HG02885 (cell line): ENCODE measurements around the gene ESR1.
A peak's percentile ranks its signal among the peaks of the same experiment; 100 is the strongest.
"Not testable (repeated sequence)": the region's sequence is repeated elsewhere in the genome, so short reads cannot be mapped to it uniquely, and the experiment has no call there.

Experiments
- ATAC-seq: cut with Tn5 transposase; IDR thresholded peaks from one replicate; pipeline ENCODE4 v1.9.1; 2021; ENCODE audit warnings: mild to moderate bottlenecking; ENCODE audit not compliant: unreplicated experiment, poor library complexity

Gene ESR1

DNA sequence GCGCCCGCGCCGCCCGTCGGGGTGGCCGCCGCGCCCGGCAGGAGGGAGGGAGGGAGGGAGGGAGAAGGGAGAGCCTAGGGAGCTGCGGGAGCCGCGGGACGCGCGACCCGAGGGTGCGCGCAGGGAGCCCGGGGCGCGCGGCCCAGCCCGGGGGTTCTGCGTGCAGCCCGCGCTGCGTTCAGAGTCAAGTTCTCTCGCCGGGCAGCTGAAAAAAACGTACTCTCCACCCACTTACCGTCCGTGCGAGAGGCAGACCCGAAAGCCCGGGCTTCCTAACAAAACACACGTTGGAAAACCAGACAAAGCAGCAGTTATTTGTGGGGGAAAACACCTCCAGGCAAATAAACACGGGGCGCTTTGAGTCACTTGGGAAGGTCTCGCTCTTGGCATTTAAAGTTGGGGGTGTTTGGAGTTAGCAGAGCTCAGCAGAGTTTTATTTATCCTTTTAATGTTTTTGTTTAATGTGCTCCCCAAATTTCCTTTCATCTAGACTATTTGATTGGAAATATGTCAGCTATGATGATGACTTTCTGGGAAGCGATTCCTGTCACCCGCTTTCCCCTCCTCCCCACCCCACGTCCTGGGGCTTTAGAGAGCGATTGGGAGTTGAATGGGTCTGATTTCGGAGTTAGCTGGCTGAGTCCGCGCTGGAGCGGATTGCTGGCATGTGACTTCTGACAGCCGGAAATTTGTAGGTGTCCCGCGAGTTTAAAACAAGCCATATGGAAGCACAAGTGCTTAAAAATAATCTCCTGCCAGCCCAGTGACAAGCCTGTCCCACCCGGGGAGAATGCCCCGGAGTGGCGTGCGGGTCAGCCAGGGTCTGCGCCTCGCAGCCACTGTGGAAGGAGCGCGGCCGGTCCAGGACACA lies 1.1 kb downstream of the ESR1 start:
- ATAC-seq = peak; percentile 20

DNA sequence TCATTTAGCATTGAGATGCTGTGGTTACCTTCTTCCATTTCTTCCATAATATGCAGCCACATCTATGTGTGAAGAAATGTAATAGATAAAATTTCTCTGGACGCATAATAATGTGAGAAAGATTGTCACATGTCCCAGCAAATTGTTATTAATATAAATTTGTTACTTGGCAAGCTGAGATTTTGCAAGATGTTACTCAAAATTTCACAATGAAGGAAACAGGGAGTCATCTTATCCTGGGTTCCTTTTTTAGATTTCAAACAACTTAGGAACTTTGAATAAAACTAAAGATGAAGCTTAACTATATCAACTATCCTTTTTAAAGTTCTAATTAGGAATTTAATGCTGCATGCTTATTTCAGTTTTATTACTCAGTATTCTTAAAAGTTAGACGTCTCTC lies 3.6 kb downstream of the ESR1 start:
- ATAC-seq = no peak

DNA sequence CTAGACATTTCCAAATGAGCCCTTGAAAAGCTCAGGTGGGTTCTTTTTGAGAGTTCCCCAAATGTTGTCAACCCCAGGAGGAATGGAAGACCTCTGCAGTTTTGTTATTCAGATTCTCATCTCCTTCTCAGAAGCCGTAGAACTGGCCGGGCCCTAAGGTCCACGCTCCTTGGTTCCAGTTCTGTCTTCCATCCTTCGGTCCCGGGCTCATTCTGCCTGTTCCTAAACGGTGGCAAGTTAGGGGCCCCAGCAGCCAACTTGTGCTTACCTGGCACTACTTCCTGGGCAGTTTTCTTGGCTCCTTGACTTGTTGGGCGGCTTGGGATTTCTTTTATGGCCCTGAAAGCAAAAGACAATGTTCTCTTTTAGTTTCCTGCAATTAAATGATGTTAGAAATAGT lies 6.4 kb downstream of the ESR1 start:
- ATAC-seq = no peak

DNA sequence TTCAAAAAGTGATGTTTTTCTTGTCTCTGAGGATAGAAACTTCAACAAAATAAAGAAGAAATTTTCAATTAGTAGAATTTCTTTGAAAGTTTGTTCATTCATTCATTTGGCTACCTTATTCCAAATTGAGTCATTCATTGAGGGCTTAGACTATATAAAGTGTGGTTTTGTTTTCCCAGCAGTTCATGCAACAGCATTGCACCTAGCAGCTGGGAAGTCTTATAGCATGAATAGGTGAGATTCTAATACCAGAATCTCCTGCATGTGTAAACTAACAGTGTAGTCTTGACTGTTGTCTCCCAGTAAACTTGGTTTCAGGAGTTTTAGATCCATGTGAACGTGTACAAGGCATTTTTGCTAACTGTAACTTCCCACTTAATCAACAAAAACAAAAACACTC lies 7.1 kb downstream of the ESR1 start:
- no peak for ATAC-seq

DNA sequence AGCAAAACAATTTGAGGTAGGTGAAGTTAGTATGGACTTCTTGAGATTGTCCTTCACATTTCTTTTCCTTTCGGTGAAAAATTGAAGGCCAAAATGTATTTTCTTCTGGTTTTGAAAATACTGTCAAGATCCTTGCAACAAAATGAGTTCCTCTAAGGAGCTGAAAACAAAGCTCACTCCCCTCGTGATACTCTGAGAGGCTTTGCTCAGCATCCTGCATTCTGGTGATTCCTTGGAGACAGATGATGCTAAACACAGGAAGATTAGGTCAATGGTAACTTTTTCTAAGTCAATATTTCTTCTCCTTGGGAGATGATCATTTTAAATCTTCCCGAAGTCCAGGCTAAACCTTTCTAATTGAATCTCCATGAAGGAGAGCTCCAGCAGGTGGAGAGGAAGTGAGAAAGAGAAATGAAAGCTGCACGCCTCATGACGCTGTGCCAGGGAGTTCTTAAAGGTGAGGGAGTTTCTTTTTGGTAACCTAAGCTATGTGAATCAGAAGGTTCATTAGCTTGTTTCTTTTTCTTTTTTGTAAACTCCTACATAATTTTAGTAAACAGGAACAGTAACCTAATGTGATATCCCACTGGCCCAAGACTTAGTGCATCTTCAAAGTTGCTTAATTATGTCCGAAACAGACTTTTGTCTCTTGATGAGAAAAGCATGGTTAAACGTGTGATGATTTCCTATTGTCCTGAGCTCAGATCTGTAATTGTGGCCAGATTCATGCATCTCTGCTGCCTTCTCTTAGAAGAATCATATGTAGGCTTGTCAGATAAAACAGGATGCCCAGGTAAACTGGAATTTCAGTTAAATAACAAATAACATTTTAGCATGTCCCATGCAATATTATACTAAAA lies 15.0 kb downstream of the ESR1 start:
- ATAC-seq = peak; percentile 97

DNA sequence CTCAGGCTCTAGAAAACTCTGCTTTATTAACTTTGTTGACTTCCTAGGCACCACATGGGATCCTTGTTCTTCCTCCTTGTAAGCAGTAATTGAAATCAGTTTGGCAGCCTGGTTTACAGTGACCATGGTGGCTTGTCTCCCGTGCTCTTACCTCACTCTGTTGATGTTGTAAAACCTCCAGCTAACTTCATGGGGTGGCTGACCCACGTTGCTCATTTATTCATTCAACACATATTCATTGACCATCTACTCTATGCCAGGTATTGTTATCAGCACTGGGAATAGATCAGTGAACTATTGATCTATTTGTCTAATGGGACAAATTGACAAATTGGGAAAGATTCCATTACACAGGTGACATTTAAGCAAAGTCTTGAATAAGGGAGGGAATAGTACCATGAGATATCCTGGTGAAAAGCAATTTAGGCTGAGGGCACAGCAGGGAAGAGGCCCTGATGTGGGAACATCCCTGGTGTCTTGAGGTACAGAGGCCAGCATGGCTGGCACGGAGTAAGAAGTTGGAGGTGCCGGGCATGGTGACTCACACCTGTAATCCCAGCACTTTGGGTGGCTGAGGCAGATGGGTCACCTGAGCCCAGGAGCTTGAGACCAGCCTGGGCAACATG lies 19.1 kb downstream of the ESR1 start:
- ATAC-seq = no peak

DNA sequence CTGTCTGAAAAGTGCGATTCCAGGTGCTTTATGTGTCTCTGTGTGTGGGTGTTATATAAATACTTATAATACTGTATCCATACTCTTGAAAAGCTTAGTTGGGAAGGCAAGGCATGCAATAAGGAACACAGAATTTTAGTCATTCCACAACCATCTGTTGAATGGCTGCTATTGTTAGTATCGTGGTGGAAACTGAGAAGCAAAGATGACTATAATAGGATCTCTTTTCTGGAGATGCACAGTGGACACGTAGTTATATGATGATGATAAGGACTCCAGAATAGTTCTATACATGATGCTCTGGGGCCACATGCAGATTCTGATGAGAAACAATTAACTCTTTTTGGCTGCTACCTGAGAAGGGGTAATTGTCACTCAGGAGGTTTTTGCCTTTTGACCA lies 25.2 kb downstream of the ESR1 start:
- ATAC-seq = no peak

DNA sequence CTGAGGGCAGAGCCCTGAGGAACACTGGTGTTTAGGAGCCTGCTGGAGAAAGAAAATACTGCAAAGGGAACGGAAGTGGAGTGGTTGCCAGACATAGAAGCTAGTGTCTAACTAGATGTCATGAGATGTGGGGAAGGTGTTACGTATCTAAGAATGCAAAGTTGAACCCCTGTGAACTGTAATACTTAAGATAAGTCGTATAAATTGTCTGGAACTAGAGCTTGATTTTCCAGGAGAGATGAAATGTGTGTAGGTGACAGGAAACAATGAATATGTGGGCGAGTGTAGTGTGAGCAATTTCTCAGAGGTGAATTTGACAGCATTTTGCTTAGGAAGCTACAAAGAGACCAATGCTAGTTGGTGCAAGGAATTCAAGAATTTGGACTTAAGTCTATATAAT lies 27.9 kb downstream of the ESR1 start:
- ATAC-seq = no peak

DNA sequence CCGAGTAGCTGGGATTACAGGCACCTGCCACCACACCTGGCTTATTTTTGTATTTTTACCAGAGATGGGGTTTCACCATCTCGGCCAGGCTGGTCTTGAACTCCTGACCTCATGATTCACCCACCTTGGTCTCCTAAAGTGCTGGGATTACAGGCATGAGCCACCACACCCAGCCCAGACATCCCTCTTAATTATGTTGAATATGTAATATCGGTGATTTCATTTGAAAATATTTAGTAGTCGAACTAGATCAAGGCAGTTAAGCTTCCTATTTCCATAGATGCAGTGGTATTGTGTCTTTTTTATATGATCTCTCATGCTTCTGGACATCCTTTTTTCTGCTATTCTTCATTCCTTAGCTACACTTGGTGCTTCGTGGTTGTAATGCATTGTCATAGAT lies 29.7 kb downstream of the ESR1 start:
- no peak for ATAC-seq

DNA sequence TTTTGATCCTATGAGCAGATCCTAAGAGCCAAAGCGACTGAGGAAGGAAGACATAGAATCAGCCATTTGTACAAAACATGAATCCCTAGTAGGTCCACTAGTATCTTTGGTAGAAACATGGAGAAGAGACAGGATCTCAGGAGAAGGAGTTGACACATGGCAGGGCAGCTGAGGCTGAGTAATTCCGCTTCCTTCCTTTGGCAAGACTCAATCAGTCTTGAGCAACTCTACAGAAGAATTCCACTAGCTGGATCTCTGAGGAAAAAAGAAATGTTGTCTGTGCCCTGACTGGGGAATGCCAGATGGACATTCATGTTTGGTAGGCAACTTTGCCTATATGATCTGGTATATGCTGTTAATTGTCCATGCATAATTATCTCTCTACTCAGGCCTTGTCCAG lies 35.3 kb downstream of the ESR1 start:
- no peak for ATAC-seq

DNA sequence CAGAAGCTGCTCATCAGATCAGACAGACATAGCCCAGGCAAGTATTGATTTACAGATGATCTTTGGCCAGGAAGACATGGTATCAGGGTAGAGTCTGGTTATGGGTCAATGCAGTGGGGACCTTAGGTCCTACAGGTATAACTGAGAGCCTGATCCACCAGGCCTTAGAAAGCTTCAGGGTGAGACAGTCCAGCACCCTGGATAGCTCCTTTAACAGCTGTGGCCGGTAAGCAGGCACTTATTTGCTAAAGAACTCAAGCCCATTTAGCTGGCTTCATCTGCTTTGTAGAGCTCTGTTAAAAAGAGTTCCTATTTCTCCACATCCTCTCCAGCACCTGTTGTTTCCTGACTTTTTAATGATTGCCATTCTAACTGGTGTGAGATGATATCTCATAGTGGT lies 39.6 kb downstream of the ESR1 start:
- no peak for ATAC-seq

DNA sequence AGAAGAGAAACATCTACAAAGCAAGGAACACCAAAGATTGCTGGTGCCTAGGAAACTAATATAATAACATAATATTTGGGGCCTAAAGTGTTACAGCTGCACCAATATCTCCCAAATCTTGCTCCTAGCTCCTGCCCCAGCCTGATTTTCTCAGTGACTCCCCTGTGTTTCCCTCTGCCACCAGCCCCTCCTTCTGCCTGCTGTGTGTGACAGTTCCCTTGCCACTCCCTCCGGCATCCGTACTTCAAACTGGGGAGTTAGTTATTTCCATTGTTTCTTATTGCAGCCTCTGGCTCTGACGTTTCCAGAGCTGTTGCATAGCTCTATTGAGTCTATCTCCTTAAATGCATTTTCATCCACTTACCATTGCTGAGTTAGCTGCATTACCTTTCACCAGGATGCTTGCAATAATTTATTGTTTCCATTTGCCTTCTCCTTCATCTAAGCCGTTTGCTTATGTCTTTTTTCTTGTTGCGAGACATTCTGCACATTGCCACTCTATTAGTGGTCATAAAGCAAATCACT lies 43.1 kb downstream of the ESR1 start:
- ATAC-seq = no peak

DNA sequence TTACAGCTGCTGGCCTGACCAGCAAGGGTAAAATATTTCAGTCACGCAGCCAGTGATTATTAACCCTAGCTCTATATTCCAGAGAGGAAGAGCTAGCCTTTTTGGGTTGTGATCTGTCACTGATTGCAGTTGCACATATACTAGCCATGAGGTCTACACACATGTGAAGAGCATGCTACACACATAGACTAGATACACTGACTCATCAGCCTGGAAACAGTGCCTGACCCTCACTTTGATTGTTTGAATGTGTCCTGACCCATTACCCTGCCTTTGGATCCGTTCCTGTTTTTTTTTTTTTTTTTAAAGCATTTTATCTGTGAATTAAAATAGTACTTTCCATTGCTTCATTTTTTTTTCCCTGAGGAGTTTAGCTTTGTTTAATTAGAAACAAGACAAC lies 50.8 kb downstream of the ESR1 start:
- ATAC-seq = no peak

DNA sequence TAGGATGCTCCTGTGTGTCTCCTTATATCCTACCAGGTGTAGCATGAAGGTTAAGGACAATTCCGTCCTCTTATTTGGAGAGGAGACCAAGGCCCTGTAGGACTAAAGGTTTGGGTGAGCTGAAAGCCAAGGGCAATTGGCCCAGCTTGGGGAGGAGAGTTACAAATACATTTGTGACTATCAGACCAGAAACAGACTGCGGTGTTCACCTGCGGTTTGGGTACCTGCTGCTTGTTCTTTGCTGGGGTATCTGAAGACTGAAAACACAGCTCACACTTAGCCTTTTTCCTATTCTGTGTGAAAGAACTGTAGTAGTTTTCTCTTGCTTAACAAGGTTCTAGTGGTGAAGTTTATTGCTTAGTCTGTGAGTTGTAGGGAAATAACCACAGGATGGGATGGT lies 55.0 kb downstream of the ESR1 start:
- ATAC-seq = no peak

DNA sequence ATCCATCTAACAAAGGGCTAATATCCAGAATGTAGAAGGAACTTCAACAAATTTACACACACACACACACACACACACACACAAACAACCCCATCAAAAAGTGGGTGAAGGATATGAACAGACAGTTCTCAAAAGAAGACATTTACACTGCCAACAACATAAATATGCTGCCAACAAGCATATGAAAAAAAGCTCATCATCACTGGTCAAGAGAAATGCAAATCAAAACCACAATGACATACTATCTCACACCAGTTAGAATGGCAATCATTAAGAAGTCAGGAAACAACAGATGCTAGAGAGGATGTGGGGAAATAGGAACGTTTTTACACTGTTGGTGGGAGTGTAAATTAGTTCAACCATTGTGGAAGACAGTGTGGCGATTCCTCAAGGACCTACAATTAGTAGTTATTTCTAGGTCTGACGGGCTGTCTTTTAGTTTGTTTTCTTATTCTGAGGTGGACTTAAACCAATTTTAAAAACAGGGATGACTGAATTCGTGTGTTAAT lies 59.9 kb downstream of the ESR1 start:
- not testable (repeated sequence) for ATAC-seq

DNA sequence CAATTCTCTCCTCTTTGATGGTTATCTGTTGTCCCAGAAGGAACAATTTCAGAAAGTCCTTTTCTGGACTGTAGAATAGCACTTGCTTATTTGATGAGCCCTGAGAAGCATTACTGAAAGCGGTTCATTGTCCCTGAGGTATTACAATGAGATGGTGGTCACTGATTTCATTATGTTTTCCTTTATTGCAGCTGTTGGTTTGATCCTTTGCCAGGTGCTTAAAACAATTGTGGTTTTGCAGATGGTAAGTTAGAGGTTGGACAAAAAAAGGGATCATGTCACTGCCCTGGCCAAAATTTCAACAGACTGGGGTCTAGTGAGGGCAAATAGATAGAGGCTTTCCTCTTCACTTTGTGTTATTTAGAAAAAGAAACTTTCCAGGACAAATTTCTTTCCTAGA lies 61.9 kb downstream of the ESR1 start:
- no peak for ATAC-seq

DNA sequence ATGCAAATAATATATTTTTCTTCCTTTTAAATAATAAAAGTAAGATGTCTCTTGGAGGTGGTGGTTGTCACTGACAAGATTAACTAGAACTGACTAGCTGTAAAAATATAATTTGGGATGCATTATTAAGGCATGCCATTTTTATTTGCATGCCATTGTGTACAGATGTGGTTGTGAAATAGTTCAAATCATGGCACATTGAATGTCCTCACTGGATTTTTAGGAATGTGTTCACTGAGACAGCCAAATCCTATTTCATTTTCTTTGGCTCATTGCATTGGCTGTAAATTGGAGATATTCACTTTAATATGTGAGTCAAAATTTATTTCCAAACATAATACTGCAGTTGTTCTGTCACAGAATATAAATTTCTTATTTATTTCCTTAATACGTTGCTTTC lies 62.3 kb downstream of the ESR1 start:
- no peak for ATAC-seq

DNA sequence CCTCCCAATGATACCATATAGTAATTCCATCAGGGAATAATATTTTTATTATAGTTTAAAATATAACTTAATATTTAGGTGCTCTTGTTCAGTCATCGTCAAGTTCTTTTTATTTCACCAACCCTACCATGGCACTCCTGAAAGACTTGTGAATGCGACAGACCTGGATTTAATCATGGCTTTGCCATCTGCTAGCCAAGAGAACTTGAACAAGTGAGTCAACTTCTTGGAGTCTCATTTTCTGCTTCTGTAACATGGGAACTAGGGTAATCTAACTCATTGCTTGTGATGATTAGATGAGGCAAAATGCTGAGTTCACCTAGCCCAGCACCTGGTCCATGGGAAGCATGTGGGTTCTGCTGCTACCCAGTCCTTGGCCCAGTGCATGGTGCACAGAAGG lies 62.9 kb downstream of the ESR1 start:
- no peak for ATAC-seq

DNA sequence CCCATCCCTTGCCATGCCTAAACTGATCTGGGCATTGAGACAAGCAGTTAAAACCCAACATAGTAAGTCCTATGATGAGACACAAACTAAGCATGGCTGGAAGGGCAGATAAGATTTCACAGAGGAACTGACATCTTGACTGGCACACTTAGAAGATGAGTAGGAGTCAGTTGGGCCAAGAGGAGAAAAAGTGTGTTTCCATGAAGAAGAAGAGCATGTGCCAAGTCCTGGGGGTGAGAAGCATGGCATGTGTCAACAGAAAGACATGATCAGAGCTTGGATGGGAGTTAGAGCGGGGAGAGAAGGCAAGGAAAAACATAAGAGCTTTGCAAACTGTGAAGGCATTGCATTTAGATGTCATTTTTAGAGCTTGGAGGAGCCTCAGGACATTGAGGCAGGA lies 68.0 kb downstream of the ESR1 start:
- ATAC-seq = no peak

DNA sequence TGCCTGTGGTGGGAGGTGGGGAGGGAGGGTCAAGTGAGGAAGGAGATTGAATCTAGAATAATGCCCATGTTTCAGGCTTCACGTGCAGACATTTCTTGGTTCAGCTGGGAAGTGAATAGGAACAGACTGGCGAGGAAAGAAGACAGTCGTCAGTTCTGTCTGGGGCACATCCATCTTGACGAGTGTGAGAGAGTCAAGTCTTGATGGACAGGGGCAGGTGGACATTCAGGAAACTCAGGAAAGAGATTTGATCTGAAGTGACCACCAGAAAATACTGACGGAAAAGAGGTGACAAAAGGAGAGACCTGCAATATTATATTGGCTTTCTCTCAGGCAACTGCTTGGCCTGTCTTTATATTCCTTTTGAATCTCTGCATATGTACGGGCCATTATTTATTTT lies 68.6 kb downstream of the ESR1 start:
- ATAC-seq = no peak

DNA sequence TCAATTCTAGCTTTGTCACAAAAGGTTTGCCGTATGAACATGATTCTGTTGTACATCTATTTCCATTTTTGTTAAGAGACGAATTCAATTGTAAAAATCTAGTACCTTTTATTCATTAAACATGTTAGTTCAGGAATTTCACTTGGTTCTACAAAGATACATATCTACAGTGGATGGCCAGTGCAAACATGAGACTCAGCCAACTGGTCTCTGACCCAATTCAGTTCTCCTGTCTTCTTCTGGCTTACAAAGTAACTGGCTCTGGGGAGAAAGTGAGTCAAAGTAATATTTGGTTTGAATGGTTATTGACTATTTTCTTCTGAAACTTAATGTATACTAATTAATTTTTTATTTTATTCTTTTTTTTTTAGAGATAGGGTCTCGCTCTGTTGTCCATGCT lies 70.0 kb downstream of the ESR1 start:
- no peak for ATAC-seq
